Spinal cord (tissue), 10 donors: ENCODE results near the gene BCL11A. TPM values are rescaled to one million over a fixed set of nuclear protein-coding genes. Genes with fewer than 3 reads are reported as not detected.
"Not testable (repeated sequence)": the region's sequence is repeated elsewhere in the genome, so short reads cannot be mapped to it uniquely, and the experiment has no call there.

Source experiments
- DNase-seq, 6 donors: peaks; one replicate each; pipeline versions ENCODE4 v3.0.0 to v3.0.0-alpha.2; 2013 to 2015; ENCODE audit warnings: low spot score in 6 of 6, low read depth in 4 of 6
- H3K27ac ChIP-seq: one replicate; pipeline ENCODE4 v1.5.1; 2013; ENCODE audit warnings: low read depth, low read length, control low read depth
- H3K27me3 ChIP-seq: one replicate; pipeline ENCODE4 v1.6.1; 2013; ENCODE audit warnings: low read length; ENCODE audit not compliant: control insufficient read depth, insufficient read depth
- H3K36me3 ChIP-seq: one replicate; pipeline ENCODE4 v1.6.1; 2013; ENCODE audit warnings: low read length; ENCODE audit not compliant: control insufficient read depth, insufficient read depth
- H3K4me1 ChIP-seq: one replicate; pipeline ENCODE4 v1.6.1; 2013; ENCODE audit warnings: low read length; ENCODE audit not compliant: control insufficient read depth, insufficient read depth
- H3K4me3 ChIP-seq: one replicate; pipeline ENCODE4 v1.5.1; 2013; ENCODE audit warnings: low read depth, low read length, control low read depth
- H3K9me3 ChIP-seq: one replicate; pipeline ENCODE4 v1.6.1; 2013; ENCODE audit warnings: low read length; ENCODE audit not compliant: control insufficient read depth, insufficient read depth
- WGBS: methylation state at CpG from one replicate; pipeline ENCODE4 v1.1.5; 2013; ENCODE audit warnings: missing lambda C conversion rate; ENCODE audit not compliant: insufficient coverage; 5-methylcytosine and 5-hydroxymethylcytosine counted together
- polyA plus RNA-seq, 2 donors: library from polyadenylated mRNA; unstranded; fragments of 120-200 nt; gene quantifications; one replicate each; pipeline ENCODE4 v1.2.1, GENCODE V29; 2013; ENCODE audit not compliant: insufficient read length in 2 of 2
- total RNA-seq, 2 donors: library from RNA; depleted of rRNA in 1 of 2; stranded (reverse); fragments of 120-200 nt in 1 of 2; fragments of >200 nt in 1 of 2; gene quantifications; one replicate each; pipeline versions ENCODE4 v1.2.3 to v1.2.4, GENCODE V29; 2013 to 2014
- donor health status: healthy.

BCL11A gene
- total and polyA plus RNA-seq, 4 donors: 14.9 to 61.6 (median 43.8) TPM

GRCh38 chr2:60426880-60427279, 126.6 kb downstream of the BCL11A start:
- DNase-seq: no peak
- peaks cover 3% of the 10 kb centered on the region for H3K4me1 ChIP-seq
- no peak overlapping the region for H3K4me3 ChIP-seq
- no peaks in the 10 kb centered on the region for H3K27me3 ChIP-seq
- no peak overlapping the region for H3K27ac ChIP-seq
- no peaks in the 10 kb centered on the region for H3K9me3 ChIP-seq
- no peaks in the 10 kb centered on the region for H3K36me3 ChIP-seq
- WGBS: 80% methylated on average over 1 of the region's 7 CpGs

DNA sequence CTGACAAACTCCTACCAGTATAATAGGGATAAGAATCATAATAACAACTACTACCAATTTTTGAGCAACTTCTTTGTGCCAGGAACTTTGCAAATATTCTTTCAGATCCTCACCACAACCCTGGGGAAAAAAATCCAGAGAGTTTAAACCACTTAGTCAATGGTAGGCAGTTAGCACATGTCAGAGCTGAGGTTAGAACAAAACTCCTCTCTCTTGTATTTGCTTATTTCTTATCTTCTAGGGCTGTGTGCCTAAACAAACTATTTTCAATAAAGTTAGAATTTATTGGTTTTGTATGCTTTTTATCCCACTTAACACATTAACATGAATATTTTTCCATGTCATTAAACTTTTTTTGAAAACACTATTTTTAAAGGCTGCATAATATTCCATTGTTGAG, 127.1 kb downstream of the BCL11A start:
- Histone ChIP-seq H3K4me3 (no peak overlapping the region), H3K27ac (no peak overlapping the region), H3K9me3 (no peaks in the 10 kb centered on the region), H3K36me3 (no peaks in the 10 kb centered on the region), H3K27me3 (no peaks in the 10 kb centered on the region), H3K4me1 (peaks cover 3% of the 10 kb centered on the region)
- no peak for DNase-seq

DNA sequence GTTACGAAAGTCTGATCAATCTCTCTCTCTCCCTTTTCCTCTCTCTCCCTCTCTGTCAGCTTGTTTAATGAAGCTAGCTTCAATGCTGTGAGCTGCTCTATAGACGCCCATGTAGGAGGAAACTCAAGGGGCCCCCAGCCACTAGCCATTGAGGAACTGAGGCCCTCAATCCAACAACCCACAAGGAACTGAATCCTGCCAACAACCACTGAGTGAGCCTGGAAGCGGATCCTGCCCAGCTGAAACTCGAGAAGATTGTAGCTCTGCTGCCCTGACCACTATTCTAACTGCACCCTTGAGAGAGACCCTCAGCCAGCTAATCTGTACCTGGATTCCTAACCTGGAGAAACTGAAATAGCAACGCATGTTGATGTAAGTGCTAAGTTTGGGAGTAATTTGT, 129.2 kb downstream of the BCL11A start:
- Histone ChIP-seq H3K27me3 (no peaks in the 10 kb centered on the region), H3K27ac (no peak overlapping the region), H3K36me3 (no peaks in the 10 kb centered on the region), H3K9me3 (no peaks in the 10 kb centered on the region), H3K4me1 (peaks cover 3% of the 10 kb centered on the region), H3K4me3 (no peak overlapping the region)
- no peak for DNase-seq
- 78% methylated on average over 1 of the region's 5 CpGs for WGBS

DNA sequence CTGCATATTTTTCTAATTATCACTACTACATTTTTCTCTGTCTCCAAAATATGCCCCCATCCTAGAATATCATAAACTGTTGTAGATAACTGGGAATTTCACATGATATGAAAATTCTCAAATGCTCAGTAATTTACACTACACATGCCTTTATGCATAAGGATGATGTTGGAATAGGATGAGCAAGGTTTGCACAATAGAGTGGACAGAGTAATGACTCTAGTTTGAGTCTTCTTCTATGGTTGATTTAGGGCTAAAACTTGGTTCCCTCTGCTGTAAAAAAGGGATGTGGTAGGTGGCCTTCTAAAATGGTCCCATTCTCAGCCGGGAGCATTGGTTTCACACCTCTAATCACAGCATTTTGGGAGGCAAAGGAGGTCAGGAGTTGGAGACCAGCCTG, 129.9 kb downstream of the BCL11A start:
- DNase-seq: no peak
- H3K4me1 ChIP-seq: peaks cover 3% of the 10 kb centered on the region
- no peak overlapping the region for H3K27ac ChIP-seq
- no peaks in the 10 kb centered on the region for H3K27me3 ChIP-seq
- H3K9me3 ChIP-seq: no peaks in the 10 kb centered on the region
- no peaks in the 10 kb centered on the region for H3K36me3 ChIP-seq
- WGBS: no CpG with 5 or more reads among the region's 1 CpG
- H3K4me3 ChIP-seq: no peak overlapping the region

DNA sequence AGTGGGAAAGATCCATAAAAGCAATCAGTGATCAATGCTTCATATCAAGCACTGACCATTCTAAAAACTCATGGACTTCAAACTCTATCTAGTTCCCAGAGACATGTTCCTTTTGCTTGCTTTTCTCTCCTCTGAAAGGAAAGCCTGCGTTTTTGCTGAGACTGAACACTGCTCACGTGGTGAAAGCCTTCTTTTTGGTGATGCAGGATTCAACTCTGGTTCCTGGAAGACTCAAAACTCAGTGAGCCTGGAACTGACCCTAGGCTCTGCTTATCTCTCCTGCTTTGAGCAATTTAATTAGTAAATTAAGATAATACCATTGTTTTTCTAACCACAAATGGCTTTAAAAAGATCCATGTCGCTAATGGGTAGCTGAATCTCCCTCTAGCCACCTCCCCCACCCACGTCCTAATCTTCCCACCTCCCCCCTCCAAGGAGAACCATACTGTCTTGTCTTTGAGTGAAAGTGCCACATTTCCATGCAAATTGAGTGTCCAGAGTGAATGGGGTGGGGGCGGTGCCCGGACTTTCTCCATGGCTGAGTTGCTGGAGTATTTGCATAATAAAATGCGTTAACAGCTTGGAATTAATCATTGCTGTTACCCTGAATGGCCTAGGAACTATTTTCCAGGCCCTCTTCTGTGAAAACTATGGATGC, 130.5 kb downstream of the BCL11A start:
- Histone ChIP-seq H3K4me1 (peaks cover 3% of the 10 kb centered on the region), H3K9me3 (no peaks in the 10 kb centered on the region), H3K27ac (no peak overlapping the region), H3K27me3 (no peaks in the 10 kb centered on the region), H3K4me3 (no peak overlapping the region), H3K36me3 (no peaks in the 10 kb centered on the region)
- WGBS: 25% methylated on average over 2 of the region's 7 CpGs
- peak in 2 of 6 donors; percentile 48 to 68 for DNase-seq

- H3K36me3 ChIP-seq, DNase-seq, H3K4me3 ChIP-seq, H3K4me1 ChIP-seq, H3K27ac ChIP-seq, H3K9me3 ChIP-seq, H3K27me3 ChIP-seq: not testable (repeated sequence)
- no CpG with 5 or more reads among the region's 1 CpG for WGBS
These were observed 136.2 kb downstream of the BCL11A start for GRCh38 chr2:60417210-60417609.

DNA sequence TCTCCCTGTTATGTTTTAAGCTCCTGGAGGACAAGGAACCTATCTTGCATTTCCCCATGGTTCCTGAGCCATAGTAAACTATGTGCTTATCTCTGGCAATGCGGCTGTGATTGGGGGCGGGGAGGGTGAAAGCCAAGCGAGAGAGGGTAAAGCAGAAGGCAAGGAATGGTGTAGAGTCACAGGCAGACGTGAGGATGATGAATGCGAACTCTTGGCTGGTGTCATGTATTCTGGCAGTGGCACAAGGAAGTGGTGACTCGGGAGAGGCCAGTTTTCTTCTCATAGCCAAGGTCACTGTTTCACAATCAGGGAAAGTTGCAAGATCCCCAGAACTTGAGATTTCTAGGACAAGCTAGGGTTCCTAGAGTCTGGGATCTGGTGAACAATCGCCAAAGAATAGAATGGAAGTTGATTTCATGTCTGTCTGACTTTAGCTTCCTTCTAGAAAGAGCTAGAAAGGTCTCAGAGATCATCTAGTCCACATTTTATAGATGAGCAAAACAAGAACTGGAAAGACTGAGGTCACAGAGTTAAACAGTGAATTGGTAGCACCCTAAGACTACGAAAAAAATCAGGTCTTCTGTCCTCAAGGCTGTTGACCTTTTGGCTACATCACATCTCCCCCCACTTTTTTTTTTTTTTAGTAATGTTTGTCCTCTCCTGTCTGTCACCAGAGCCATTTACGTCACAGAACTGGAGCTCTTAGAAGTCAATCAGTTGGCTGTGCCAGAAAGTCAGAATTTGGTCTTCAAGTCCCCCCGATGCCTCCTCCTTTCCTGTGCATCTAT, 137.0 kb downstream of the BCL11A start:
- Histone ChIP-seq H3K27me3 (no peaks in the 10 kb centered on the region), H3K36me3 (no peaks in the 10 kb centered on the region), H3K27ac (no peak overlapping the region), H3K9me3 (peaks cover 3% of the 10 kb centered on the region), H3K4me3 (no peak overlapping the region), H3K4me1 (no peaks in the 10 kb centered on the region)
- 78% methylated on average over 8 of the region's 10 CpGs for WGBS
- no peak for DNase-seq

DNA sequence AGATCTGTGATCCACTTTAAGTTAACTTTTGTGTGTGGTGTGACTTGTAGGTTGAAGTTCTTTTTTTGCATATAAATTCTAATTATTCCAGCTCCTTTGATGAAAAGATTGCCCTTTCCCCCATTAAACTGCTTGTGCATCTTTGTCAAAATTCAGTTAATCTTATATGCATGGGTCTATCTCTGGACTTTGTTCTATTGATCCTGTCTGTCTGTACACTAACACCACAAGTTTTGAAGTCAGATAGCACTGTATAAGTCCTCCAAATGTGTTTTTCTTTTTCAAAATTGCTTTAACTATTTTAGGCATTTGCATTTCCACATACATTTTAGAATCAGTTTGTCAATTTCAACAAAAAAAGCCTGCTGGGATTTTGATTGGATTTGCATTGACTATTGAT, 137.6 kb downstream of the BCL11A start:
- Histone ChIP-seq H3K4me1 (no peaks in the 10 kb centered on the region), H3K36me3 (no peaks in the 10 kb centered on the region), H3K4me3 (no peak overlapping the region), H3K27me3 (no peaks in the 10 kb centered on the region), H3K27ac (no peak overlapping the region), H3K9me3 (peaks cover 3% of the 10 kb centered on the region)
- no peak for DNase-seq

DNA sequence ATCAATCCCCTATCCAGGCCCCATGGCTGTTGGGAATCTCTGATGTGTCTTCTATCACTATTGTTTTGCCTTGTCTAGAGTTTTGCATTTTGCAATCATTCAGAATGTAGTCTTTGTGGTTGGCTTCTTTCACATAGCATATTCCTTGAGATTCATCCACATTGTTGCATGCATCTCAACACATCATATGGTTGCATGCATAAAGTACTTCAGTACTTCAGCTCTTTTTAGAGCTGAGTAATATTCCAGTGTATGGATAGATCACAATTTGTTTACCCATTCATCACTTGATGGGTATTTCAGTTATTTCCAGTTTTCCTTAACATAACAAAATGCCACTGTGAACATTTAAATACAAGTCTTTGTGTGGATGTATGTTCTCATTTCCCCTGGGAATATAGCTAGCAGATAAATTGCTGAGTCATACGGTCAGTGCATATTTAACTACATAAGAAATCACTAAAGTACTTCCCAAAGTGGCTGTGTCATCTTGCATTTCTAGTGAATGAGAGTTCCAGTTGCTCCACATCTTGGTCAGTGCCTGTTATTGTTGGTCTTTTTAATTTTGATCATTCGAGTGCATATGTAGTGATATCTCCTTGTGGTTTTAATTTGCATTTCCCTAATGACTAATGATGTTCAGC, 138.8 kb downstream of the BCL11A start:
- Histone ChIP-seq H3K36me3 (no peaks in the 10 kb centered on the region), H3K9me3 (peaks cover 3% of the 10 kb centered on the region), H3K4me1 (no peaks in the 10 kb centered on the region), H3K27ac (no peak overlapping the region), H3K27me3 (peaks cover 5% of the 10 kb centered on the region), H3K4me3 (no peak overlapping the region)
- WGBS: no CpG with 5 or more reads among the region's 2 CpGs
- DNase-seq: no peak

DNA sequence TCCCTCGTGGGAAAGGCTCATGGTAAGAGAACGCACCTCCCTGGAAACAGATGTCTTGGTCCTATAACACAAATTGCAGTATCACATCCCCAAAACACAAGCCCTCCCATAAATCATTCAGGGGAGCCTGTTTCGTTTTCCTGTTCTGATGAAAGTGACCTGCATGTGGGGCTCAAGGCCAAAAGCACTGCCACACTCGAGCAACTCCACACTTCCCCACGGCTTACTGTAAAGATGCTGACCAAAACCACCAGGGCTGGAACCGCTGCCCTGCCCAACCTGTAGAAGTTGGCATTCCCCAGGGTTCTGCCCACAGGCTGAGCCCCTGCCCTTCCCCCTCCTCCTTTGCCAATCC, 139.7 kb downstream of the BCL11A start:
- Histone ChIP-seq H3K9me3 (peaks cover 3% of the 10 kb centered on the region), H3K27ac (no peak overlapping the region), H3K36me3 (no peaks in the 10 kb centered on the region), H3K4me3 (no peak overlapping the region), H3K4me1 (no peaks in the 10 kb centered on the region), H3K27me3 (peaks cover 5% of the 10 kb centered on the region)
- WGBS: 82% methylated on average over 4 of the region's 6 CpGs
- no peak for DNase-seq
